ENCODE measurements around the gene PSMG2. TPM values are rescaled to one million over a fixed set of nuclear protein-coding genes. Genes with fewer than 3 reads are reported as not detected.

The PSMG2 gene
- total and polyA plus RNA-seq, 9 of the 15 experiments (the other 6 are each of a cell fraction or from before 2014, with no cell fraction given), result 59.9 to 271 (median 111) TPM

DNA sequence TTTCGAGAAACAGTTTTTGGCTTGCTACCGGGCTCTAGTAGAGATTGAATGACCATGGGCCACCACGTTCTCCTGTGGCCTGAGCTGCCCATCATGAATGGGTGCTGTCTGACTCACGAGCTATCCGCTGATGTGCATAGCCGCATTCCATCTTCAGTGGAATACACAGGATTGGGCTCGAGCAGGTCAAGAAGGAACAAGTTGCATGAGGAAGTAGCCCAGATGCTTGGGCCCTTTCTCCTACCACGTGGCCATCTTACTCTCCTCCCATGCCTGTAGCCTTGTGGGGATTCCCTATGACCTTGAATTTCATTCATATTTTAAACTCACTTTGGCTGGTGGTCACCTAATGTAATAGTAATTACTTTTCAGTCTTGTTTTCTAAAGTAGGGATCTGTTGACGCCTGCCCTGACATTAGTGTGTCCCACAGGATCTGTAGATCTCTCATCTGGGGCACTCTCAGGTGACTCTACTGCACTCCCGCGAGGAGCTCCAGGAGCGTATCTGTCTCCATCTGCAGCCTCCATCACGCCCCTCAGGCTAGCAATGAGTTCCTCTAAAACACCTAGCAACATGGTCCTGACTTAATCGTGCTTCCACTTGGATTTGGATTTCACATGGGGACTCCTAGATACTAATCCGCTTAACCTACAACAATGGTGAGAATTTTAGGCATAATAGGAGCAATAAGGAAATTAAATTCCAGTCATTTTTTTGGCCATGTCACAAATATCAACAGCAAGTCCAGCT, 67.8 kb downstream of the PSMG2 start (continued):
- TF ChIP-seq, protein P1, sequence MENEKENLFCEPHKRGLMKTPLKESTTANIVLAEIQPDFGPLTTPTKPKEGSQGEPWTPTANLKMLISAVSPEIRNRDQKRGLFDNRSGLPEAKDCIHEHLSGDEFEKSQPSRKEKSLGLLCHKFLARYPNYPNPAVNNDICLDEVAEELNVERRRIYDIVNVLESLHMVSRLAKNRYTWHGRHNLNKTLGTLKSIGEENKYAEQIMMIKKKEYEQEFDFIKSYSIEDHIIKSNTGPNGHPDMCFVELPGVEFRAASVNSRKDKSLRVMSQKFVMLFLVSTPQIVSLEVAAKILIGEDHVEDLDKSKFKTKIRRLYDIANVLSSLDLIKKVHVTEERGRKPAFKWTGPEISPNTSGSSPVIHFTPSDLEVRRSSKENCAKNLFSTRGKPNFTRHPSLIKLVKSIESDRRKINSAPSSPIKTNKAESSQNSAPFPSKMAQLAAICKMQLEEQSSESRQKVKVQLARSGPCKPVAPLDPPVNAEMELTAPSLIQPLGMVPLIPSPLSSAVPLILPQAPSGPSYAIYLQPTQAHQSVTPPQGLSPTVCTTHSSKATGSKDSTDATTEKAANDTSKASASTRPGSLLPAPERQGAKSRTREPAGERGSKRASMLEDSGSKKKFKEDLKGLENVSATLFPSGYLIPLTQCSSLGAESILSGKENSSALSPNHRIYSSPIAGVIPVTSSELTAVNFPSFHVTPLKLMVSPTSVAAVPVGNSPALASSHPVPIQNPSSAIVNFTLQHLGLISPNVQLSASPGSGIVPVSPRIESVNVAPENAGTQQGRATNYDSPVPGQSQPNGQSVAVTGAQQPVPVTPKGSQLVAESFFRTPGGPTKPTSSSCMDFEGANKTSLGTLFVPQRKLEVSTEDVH (IDR thresholded peaks at IDR 0.05; ENCODE audit: low read depth, partially characterized antibody), result no peak
- TF ChIP-seq, protein P2, sequence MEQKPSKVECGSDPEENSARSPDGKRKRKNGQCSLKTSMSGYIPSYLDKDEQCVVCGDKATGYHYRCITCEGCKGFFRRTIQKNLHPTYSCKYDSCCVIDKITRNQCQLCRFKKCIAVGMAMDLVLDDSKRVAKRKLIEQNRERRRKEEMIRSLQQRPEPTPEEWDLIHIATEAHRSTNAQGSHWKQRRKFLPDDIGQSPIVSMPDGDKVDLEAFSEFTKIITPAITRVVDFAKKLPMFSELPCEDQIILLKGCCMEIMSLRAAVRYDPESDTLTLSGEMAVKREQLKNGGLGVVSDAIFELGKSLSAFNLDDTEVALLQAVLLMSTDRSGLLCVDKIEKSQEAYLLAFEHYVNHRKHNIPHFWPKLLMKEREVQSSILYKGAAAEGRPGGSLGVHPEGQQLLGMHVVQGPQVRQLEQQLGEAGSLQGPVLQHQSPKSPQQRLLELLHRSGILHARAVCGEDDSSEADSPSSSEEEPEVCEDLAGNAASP (IDR thresholded peaks at IDR 0.05), result no peak
- TF ChIP-seq ARID3A (IDR thresholded peaks at IDR 0.05; ENCODE audit: borderline replicate concordance, low read depth, low read length) (no peak), ADNP (tag; IDR thresholded peaks at IDR 0.05) (no peak)
- TF ChIP-seq, protein P3, sequence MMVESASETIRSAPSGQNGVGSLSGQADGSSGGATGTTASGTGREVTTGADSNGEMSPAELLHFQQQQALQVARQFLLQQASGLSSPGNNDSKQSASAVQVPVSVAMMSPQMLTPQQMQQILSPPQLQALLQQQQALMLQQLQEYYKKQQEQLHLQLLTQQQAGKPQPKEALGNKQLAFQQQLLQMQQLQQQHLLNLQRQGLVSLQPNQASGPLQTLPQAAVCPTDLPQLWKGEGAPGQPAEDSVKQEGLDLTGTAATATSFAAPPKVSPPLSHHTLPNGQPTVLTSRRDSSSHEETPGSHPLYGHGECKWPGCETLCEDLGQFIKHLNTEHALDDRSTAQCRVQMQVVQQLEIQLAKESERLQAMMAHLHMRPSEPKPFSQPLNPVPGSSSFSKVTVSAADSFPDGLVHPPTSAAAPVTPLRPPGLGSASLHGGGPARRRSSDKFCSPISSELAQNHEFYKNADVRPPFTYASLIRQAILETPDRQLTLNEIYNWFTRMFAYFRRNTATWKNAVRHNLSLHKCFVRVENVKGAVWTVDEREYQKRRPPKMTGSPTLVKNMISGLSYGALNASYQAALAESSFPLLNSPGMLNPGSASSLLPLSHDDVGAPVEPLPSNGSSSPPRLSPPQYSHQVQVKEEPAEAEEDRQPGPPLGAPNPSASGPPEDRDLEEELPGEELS (CRISPR knock-in tag; IDR thresholded peaks at IDR 0.05; ENCODE audit: borderline replicate concordance), result no peak

Measured in K562 (cell line).